Measurements from ENCODE around the gene GALNT12. TPM values are rescaled to one million over a fixed set of nuclear protein-coding genes. Genes with fewer than 3 reads are reported as not detected.

Gene GALNT12
- total RNA-seq, 1 donor from 2014 or later = 4.6 TPM

DNA sequence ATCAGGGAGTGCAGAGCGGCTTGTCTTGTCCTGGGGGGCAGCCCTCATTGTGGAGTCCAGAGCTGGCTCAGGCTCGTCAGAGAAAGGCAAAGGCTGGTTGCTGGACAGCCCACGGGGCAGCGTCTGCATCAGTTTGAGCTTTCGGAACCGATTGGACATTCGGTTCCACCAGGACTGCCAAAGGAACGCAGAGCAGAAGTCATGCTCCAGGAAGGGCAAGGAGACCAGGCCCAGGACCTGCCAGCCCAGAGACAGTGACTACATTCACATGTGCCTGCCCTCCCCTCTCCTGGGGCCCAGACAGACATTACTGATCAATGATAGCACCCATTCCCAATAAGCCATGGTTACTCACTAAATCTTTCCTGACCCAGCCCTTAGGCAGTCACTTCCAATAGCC lies 29.2 kb upstream of the GALNT12 start:
- H3K27me3 Mint-ChIP-seq (ENCODE audit: low read depth) = no peaks in the 10 kb centered on the region
- no peak for TF ChIP-seq CTCF (conservative IDR thresholded peaks at IDR 0.05)
- H3K36me3 Mint-ChIP-seq (ENCODE audit: low read depth) = peaks cover 5% of the 10 kb centered on the region
- H3K9me3 Mint-ChIP-seq = no peaks in the 10 kb centered on the region
- no peaks in the 10 kb centered on the region for H3K4me1 Mint-ChIP-seq
- no peak overlapping the region for H3K4me3 Mint-ChIP-seq
- no peak overlapping the region for H3K27ac Mint-ChIP-seq (ENCODE audit: unreplicated experiment)
- no peak for DNase-seq (ENCODE audit: low read depth, low spot score)

GRCh38 chr9:98778711-98779530 lies 28.5 kb upstream of the GALNT12 start:
- no peak for DNase-seq (ENCODE audit: low read depth, low spot score)

DNA sequence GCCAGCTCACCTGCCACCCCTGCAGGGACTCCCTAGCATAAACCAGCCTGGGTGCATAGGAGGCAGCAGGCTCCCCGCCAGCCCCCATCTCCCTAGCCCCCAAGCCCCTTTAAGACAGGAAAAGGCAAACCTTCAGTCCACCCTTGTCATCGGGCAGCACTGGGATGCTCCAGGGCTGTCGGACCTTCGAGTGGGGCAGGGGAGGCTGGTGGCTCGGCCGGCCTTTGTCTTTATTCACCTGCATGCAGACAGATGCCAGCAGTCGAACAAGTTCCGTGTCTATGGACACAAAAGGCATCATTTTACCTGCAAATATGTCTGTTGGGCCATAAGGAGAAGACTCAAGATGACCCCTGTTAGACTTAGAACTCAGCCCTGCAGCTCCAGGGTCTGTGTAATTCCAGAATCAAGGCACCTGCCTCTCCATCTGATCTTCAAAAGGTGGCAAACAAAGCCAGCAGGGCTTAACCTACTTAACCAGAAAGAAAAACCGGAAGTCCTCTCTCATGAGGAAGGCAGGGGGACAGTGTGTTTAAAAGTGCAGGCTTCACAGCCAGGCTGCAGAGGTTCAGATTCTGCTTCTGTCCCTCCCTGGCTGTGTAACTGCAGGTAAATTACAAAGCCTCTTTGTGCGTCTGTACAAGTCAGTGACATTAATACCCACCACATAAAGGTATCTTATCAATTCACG lies 27.3 kb upstream of the GALNT12 start:
- H3K27ac Mint-ChIP-seq (ENCODE audit: unreplicated experiment) = no peak overlapping the region
- H3K4me3 Mint-ChIP-seq = no peak overlapping the region
- no peaks in the 10 kb centered on the region for H3K4me1 Mint-ChIP-seq

More at GRCh38 chr9:98778711-98779530, 28.5 kb upstream of the GALNT12 start:
- Mint-ChIP-seq H3K36me3 (ENCODE audit: low read depth) (peaks cover 3% of the 10 kb centered on the region), H3K9me3 (no peaks in the 10 kb centered on the region), H3K4me3 (no peak overlapping the region), H3K4me1 (no peaks in the 10 kb centered on the region), H3K27me3 (ENCODE audit: low read depth) (no peaks in the 10 kb centered on the region), H3K27ac (ENCODE audit: unreplicated experiment) (no peak overlapping the region)
- TF ChIP-seq CTCF (conservative IDR thresholded peaks at IDR 0.05) = no peak

DNA sequence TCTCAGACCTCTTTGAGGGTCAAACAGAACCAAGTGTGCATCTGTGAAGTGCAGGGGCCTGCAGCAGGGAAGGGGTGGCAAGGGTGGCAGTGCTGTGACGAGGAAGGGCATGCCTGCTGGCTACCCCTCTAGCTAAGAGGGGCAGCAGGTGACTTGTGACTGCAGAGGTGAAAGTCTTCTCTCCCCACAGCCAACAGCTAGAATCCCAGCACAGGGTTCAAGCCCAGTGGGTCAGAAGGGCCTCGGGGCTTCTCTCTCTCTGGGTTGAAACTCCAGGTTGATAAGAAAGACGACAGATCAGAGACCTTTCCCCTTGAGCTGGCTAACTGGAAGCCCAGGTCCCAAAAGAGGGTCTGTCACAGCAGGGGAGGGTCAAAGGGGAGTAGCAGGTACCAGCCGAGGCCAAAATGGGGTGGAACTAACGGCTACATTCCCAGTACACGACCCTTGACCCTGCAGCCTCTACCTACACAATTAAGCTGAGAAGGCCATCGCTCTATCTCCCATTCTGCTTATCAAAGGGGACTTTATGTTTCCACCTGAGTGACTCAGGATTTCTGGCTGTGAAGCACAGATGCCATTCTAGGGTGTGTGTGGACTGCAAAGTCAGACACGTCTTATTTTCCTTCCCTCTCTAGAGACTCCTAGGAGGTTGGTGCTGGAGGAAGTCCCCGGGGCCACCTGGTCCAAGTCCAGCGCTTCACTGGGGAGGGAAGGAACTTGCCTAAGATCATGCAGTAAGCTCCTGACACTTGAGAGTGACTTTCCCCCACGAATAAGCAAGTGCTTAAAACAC lies 25.7 kb upstream of the GALNT12 start:
- H3K27ac Mint-ChIP-seq (ENCODE audit: unreplicated experiment) = peak overlapping the region; percentile 71
- no peaks in the 10 kb centered on the region for H3K9me3 Mint-ChIP-seq
- DNase-seq (ENCODE audit: low read depth, low spot score) = no peak
- no peaks in the 10 kb centered on the region for H3K4me1 Mint-ChIP-seq
- no peak overlapping the region for H3K4me3 Mint-ChIP-seq
- TF ChIP-seq CTCF (conservative IDR thresholded peaks at IDR 0.05) = no peak
- no peaks in the 10 kb centered on the region for H3K27me3 Mint-ChIP-seq (ENCODE audit: low read depth)
- peaks cover 3% of the 10 kb centered on the region for H3K36me3 Mint-ChIP-seq (ENCODE audit: low read depth)

More for the DNA sequence above, 27.3 kb upstream of the GALNT12 start:
- no peak for DNase-seq (ENCODE audit: low read depth, low spot score)
- H3K36me3 Mint-ChIP-seq (ENCODE audit: low read depth) = peaks cover 3% of the 10 kb centered on the region
- no peaks in the 10 kb centered on the region for H3K27me3 Mint-ChIP-seq (ENCODE audit: low read depth)
- no peaks in the 10 kb centered on the region for H3K9me3 Mint-ChIP-seq
- no peak for TF ChIP-seq CTCF (conservative IDR thresholded peaks at IDR 0.05)

DNA sequence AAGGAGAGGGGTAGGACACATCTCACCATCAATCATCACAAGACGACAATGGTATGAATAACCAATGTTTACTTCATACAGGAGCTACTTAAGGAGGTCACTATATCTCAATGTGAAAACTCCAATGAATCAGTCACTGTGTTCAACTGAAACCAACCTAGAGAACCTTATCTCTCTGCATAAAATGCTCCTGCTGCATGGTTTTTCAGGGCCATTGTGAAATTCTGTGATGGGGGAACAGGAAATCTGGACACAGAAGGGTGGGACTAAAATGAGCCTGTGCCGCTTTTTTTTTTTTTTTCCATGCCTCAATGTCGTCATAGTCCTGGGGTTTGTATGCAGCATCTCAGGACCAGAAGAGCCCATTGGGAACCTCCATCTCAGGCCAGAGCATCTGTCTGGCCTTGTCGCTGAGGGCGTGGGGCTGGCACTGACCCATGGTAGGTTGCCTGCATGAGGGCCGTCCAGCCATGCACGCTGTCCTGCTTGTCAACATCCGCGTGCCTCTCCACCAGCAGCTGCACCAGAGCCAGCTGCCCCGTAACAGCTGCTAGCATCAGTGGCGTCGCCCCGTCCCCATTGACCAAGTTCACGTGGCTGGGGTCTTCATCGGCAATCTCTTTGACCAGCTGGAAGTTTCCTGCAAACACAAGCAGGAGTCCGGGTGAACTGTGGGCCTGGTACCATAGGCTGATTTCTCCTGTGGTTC lies 23.8 kb upstream of the GALNT12 start:
- Mint-ChIP-seq H3K4me3 (no peak overlapping the region), H3K27me3 (ENCODE audit: low read depth) (no peaks in the 10 kb centered on the region), H3K4me1 (no peaks in the 10 kb centered on the region), H3K27ac (ENCODE audit: unreplicated experiment) (no peak overlapping the region), H3K36me3 (ENCODE audit: low read depth) (peaks cover 3% of the 10 kb centered on the region), H3K9me3 (no peaks in the 10 kb centered on the region)
- DNase-seq (ENCODE audit: low read depth, low spot score) = no peak
- TF ChIP-seq CTCF (conservative IDR thresholded peaks at IDR 0.05) = no peak

Data from neural crest cell (in vitro differentiated cells).